GM12872 (cell line): ENCODE results near the gene PLCXD1.

ENCODE experiments used
- CTCF ChIP-seq: IDR thresholded peaks from 3 replicates; pipeline ENCODE4 v1.5.1; 2011; ENCODE audit warnings: low read depth, mild to moderate bottlenecking, low read length, moderate library complexity; ENCODE audit not compliant: insufficient read depth

The PLCXD1 gene

GRCh38 chrX:320126-320783 is 39.1 kb downstream of the PLCXD1 start:
- TF ChIP-seq CTCF: no peak

DNA sequence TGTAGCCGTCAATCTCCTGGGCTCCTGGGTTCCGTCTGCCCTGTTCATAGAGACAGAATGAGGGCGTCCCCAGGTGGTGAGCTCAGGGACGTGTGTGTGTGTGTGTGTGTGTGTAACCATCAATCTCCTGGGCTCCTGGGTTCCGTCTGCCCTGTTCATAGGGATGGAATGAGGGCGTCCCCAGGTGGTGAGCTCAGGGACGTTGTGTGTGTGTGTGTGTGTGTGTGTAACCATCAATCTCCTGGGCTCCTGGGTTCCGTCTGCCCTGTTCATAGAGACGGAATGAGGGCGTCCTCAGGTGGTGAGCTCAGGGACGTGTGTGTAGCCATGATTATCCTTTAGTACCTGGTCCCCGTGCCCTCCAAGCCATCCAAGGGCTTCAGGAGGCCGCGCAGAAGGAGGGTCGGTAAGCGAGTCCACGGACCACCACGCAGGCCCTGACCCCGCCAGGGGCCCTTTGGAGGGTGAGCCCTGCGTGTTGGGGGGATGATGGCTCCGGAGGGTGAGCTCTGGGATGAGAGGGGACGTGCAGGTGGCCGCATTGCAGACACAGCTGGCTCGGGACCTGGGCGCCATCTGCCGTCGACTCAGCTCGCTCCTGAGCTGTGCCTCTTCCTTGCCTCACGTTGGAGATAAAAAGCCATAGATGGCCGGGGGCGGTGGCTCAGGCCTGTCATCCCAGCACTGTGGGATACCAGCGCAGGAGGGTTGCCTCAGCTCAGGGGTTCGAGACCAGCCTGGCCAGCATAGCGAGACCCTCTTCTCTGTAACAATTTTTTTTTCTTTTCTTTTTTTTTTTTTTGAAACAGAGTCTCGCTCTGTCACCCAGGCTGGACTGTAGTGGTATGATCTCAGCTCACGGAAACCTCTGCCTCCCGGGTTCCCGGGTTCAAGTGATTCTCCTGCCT is 42.8 kb downstream of the PLCXD1 start:
- no peak; the same call in 2 of the 3 replicates for TF ChIP-seq CTCF

GRCh38 chrX:327660-328126 is 46.5 kb downstream of the PLCXD1 start:
- TF ChIP-seq CTCF: no peak

GRCh38 chrX:329291-329910 is 48.2 kb downstream of the PLCXD1 start:
- no peak for TF ChIP-seq CTCF

DNA sequence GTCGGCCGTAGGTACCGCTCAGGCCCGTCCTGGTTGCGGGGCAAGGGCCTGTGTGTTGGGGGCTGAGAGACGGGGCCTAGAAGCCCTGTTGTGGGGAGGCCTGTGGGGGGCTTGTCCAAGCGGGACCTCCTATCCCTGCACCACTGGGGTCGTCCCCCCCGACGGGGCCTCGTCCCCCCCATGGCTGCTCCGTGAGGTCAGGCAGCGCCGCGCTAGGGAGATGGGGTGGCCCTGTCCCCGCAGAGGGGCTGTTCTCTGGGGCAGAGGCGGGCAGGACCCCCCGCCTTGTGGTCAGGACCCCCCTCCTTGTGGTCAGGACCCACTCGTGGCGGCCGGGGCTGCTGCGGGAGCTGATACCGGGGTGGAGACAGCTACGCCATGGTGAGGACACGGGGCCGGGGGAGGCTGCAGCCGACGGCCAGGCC is 49.6 kb downstream of the PLCXD1 start:
- TF ChIP-seq CTCF: no peak

- no peak for TF ChIP-seq CTCF
Observed at GRCh38 chrX:331151-331824, 50.1 kb downstream of the PLCXD1 start.
